GM12801 (cell line): ENCODE data around the gene TMEM106C.

Experiments
- CTCF ChIP-seq: IDR thresholded peaks from one replicate; pipeline ENCODE4 v1.5.1; 2011; ENCODE audit warnings: control low read depth; ENCODE audit not compliant: insufficient read length; ENCODE audit errors: extremely low read depth

The TMEM106C gene

DNA sequence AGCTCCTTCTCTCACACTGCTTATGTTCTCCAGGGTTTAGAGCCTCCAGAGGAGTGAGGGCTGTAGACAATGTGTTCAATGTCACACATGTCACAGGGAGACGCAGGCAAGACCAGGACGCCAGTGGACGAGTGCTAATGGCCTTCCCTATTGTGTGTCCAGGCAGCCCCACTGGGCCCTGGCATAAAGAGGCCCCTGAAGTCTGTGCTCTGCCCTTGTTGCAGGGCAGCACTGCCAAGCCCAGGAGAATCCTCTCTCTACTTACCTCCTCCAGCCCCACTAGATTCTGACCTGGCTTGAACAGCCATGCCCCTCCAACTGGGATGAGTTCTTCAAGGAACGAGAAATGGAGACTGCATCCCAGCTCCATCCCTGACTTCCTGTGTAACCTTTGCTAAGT is 24.8 kb upstream of the TMEM106C start:
- no peak for TF ChIP-seq CTCF

GRCh38 chr12:47939009-47939601 is 24.3 kb upstream of the TMEM106C start:
- no peak for TF ChIP-seq CTCF

- no peak for TF ChIP-seq CTCF
These were observed 22.5 kb upstream of the TMEM106C start for GRCh38 chr12:47940773-47941474.

GRCh38 chr12:47941475-47941780 is 22.0 kb upstream of the TMEM106C start:
- no peak for TF ChIP-seq CTCF

GRCh38 chr12:47941871-47942613 is 21.4 kb upstream of the TMEM106C start:
- no peak for TF ChIP-seq CTCF

DNA sequence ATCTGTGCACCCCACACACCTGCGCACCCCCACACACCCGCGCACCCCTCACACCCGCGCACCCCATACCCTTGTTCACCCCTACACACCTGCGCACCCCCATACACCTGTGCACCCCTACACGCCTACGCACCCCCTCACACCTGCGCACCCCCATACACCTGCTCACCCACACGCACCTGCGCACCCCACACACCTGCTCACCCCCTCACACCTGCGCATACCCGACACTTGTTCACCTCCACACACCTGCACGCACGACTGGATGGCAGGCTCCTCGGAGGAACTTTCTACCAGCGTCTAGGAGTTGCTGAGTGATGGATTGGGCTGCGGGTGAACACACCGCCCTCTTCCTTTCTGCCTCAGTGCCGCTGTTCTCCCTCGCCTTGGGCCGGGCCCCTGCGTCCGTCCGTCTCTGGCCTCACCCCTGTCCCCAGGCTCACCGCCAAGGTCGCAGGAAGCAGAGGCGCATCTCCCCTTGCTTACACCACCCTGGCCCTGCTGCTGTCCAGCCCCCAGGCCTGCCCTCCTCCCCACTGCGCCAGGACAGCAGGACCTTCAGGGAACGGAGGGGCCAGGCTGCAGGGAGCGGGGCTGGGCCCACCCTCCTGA is 20.7 kb upstream of the TMEM106C start:
- TF ChIP-seq CTCF = no peak

- TF ChIP-seq CTCF = no peak
These were observed 19.6 kb upstream of the TMEM106C start for GRCh38 chr12:47943623-47944340.
